AG04449 (cell line): ENCODE data around the gene MAP4K4.

Experiments used
- CTCF ChIA-PET: fragments of 350-600 bp; formaldehyde crosslinking; extraction: SDS; loops from one replicate; lab custom pipeline; 2021; ENCODE audit warnings: antibody characterized with exemption; lab: Yijun Ruan, JAX
- POLR2A ChIA-PET: fragments of 400-600, 350-600 bp; formaldehyde crosslinking; extraction: SDS; loops from one replicate; lab custom pipeline; 2020; ENCODE audit warnings: antibody characterized with exemption, inconsistent platforms; lab: Yijun Ruan, JAX
- DNase-seq: peaks from one replicate; pipeline ENCODE4 v3.0.0-alpha.2; 2010; ENCODE audit warnings: low read depth, low spot score
- H3K4me3 ChIP-seq: 2 replicates; pipeline ENCODE4 v1.5.1; 2011; ENCODE audit warnings: low read depth, mild to moderate bottlenecking, control low read depth, low read length
- TF ChIP-seq, protein P1 (sequence below): IDR thresholded peaks from one replicate; pipeline ENCODE4 v1.5.1; 2011; ENCODE audit warnings: mild to moderate bottlenecking, moderate library complexity, low read length, control low read depth, inconsistent platforms; ENCODE audit not compliant: insufficient read depth; ENCODE audit errors: missing control alignments

MAP4K4 gene

DNA sequence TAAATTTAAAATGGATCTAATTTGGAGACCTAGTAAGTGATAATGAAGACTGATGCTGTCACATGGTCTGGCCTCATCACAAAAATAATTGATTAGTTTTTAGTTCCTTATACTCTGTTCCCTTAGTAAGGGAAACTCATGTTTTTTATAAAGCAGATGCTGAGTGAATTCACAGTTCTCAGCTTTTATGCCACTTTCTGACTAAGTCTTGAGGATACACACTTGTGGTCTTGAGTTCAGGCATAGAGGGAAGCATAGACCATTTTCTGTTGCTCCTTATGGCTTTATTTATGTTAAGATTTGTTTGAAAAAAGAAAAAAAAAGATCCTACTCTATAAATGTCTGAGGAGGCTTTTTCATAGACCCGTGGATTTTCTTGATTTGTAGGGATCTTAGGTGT, 91.1 kb downstream of the MAP4K4 start:
- H3K4me3 ChIP-seq = no peak overlapping the region
- TF ChIP-seq, protein P1, sequence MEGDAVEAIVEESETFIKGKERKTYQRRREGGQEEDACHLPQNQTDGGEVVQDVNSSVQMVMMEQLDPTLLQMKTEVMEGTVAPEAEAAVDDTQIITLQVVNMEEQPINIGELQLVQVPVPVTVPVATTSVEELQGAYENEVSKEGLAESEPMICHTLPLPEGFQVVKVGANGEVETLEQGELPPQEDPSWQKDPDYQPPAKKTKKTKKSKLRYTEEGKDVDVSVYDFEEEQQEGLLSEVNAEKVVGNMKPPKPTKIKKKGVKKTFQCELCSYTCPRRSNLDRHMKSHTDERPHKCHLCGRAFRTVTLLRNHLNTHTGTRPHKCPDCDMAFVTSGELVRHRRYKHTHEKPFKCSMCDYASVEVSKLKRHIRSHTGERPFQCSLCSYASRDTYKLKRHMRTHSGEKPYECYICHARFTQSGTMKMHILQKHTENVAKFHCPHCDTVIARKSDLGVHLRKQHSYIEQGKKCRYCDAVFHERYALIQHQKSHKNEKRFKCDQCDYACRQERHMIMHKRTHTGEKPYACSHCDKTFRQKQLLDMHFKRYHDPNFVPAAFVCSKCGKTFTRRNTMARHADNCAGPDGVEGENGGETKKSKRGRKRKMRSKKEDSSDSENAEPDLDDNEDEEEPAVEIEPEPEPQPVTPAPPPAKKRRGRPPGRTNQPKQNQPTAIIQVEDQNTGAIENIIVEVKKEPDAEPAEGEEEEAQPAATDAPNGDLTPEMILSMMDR = no peak
- CTCF ChIA-PET = interaction anchor here (1.5 to 2.2 kb wide), 3 partner anchors 9 to 18 kb away, joined by 3 to 11 read pairs (median 4); no protein-coding TSS in a partner anchor
- no peak for DNase-seq
- POLR2A ChIA-PET = no interaction called here

DNA sequence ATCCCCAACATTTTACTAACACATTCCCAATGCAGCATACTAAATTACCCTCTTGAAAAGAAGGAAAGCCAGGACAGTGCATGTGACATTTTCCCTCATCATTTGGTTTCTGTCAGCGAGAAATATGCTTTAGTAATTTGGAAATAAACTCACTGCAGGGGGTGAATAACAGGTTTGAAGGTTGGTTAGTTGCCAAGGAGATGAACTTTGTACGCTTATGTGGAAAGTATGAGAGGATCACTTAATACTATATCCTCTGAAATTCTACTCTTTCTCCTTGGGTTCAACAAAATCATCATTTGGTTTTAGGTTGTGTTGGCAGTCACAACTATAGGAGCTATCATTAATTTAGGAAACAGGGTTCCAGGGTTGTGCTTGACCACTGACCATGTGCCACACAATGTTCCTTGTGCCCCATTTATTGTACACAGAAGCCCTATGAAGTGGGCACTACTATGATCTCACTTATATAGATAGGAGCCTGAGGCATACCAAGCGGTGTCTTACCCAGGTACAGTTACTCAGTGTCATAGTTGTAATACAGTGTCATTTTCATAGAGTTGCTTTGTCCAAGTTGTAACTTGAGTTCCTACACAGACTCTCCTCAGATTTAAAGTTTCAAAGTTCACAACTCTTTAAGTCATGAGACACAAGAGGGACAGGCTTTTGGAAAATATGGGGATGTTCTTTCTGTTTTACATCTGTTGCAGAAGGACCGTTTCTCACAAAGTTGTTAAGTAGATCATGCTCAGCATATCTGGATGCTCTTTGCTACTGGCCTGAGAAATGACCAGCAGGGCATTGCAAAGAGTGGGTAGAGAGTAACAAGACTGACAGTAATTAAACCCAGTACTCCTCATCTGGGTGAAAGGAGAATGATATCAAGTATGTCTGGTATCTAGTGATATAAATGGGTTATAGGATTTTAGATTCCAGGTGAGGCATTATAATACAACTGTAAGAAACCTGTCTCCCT, 91.8 kb downstream of the MAP4K4 start:
- TF ChIP-seq, protein P1 = no peak
- ChIA-PET POLR2A (interaction anchor here (0.7 kb wide), 1 partner anchor 14 kb away, joined by 3 read pairs; no protein-coding TSS in a partner anchor), CTCF (interaction anchor here (1.5 to 2.2 kb wide), 3 partner anchors 9 to 18 kb away, joined by 3 to 11 read pairs (median 4); no protein-coding TSS in a partner anchor)
- DNase-seq = no peak
- no peak overlapping the region for H3K4me3 ChIP-seq

DNA sequence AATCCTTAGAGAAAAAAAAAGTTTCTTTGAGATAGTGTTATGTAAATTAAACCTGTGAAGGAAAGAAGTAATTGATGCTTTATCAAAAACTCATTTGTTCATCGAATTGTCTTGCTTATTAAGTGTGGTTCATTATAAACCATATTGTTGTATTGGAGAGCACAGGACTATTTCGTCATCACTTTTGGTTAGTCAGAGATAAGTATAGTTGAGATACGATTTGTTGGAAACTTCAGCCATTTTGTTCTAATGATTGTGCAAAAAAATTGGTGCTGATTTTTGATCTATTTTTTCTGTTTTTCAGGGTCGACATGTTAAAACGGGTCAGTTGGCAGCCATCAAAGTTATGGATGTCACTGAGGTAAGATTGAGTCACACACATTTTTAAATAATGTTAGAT, 92.9 kb downstream of the MAP4K4 start:
- ChIA-PET POLR2A (no interaction called here), CTCF (no interaction called here)
- H3K4me3 ChIP-seq = no peak overlapping the region

DNA sequence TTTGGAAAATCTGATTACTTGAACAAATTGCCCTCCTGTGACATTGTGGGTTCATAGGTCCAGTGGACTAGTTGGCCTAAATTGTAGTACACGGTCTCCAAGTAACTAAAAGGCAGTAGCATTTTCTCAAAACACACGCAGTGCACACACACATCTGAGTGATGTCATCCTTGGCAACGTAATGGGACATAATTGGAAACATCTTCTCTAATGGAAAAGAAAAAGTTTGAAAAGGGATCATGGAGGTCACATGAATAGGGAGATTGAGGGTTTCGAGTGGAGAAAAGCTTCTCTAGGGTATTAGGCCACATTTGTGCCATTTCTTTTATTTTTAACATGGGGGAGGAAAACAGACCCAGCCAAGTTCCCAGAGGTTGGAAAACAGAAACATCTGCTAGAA, 93.3 kb downstream of the MAP4K4 start:
- ChIA-PET POLR2A (no interaction called here), CTCF (no interaction called here)
- no peak for DNase-seq
- TF ChIP-seq, protein P1 = no peak
- H3K4me3 ChIP-seq = no peak overlapping the region

More for the DNA sequence above, 92.9 kb downstream of the MAP4K4 start:
- TF ChIP-seq, protein P1 = no peak
- no peak for DNase-seq

DNA sequence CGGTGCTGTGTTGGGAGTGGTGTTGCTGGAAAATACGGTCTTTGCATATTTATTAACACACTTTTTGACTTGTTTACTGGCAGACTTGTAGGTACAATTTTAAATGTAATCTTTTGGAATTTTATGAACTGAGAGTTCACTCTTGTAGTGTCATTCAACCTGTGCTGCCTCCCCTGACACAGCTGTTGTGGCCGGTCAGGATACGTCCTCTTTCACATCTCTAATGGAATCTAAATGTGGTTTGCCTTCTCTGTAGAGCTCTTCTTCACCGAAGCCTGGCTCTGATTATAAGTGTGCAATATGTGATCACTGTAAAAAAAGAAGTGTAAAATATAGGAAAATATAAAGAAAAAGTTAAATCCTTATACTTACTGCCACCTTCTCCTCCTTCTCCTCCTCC, 94.7 kb downstream of the MAP4K4 start:
- ChIA-PET CTCF (interaction anchor here (0.7 to 2.0 kb wide), 5 partner anchors 12 to 39 kb away, joined by 3 to 8 read pairs (median 4); no protein-coding TSS in a partner anchor), POLR2A (no interaction called here)
- TF ChIP-seq, protein P1 = no peak
- H3K4me3 ChIP-seq = no peak overlapping the region
- DNase-seq = no peak

DNA sequence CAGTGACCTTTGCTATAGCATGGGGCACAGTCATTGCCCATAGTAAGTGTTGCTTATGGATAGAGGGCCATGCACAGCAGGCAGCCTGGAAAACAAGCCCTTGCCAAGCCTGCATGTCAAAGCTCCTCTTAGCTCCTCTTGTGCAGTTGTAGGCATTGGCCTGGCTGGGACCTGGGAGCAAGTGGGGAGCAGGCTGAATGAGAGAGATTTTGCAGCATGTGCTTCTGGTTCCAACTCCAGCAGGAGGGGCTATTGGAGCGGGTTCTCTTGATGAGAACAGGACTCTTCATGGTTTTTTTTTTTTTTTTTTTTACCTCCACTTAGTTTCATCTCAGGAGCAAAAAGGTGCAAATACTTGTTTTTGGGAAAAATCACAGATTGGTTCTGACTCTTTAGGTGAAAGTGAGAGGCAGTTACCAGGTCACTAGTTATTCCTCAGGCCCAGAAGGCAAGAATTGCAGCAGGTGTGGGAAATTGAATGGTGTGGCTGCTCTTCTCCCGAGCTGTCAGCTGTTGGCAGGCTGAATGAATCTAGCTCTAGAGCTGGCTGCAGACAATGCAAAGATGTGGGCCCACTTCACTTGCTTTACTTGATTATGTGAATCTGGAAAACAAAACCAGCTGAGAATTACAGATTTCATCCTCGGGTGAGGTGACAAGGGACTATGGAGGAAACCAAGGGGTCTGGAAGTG, 95.9 kb downstream of the MAP4K4 start:
- no peak overlapping the region for H3K4me3 ChIP-seq
- TF ChIP-seq, protein P1 = peak; percentile 17
- CTCF ChIA-PET = interaction anchor here (0.7 to 2.0 kb wide), 6 partner anchors 14 to 96 kb away, joined by 3 to 8 read pairs (median 3); partner anchors contain the start of gene MAP4K4
- POLR2A ChIA-PET = interaction anchor here (0.5 kb wide), 1 partner anchor 34 kb away, joined by 4 read pairs; no protein-coding TSS in a partner anchor
- no peak for DNase-seq
